Left lobe of liver (tissue), 2 donors: Measurements from ENCODE around the gene TESK1. TPM values are rescaled to one million over a fixed set of nuclear protein-coding genes. Genes with fewer than 3 reads are reported as not detected.
"Not testable (repeated sequence)": the region's sequence is repeated elsewhere in the genome, so short reads cannot be mapped to it uniquely, and the experiment has no call there.

Experiments used
- ATAC-seq: fragments of 200-7000 bp; cut with Tn5 transposase; one replicate; pipeline ENCODE4 v1.9.1; 2020; ENCODE audit warnings: mild to moderate bottlenecking, moderate library complexity
- DNase-seq: peaks from one replicate; pipeline ENCODE4 v3.0.0-alpha.2; 2020; ENCODE audit warnings: low spot score
- total RNA-seq: library from RNA; stranded (reverse); gene quantifications from one replicate; pipeline ENCODE4 v1.2.1, GENCODE V29; 2021
- donor health status: DM: no; HTN: no; CAD: no; lungs with moderate emphysema.
- donor health status: DM: no; HTN: yes; CAD: no.

TESK1 gene
- total RNA-seq, 1 donor from 2014 or later: 15.6 TPM

- DNase-seq: no peak
- no peak for ATAC-seq
These were observed 7.8 kb downstream of the TESK1 start for GRCh38 chr9:35612843-35613242.

- DNase-seq (no peak), ATAC-seq (no peak)
These were observed 11.1 kb downstream of the TESK1 start for GRCh38 chr9:35615981-35616680.

GRCh38 chr9:35616681-35617459 lies 11.8 kb downstream of the TESK1 start:
- DNase-seq (no peak), ATAC-seq (peak; percentile 65)

GRCh38 chr9:35617548-35617947 lies 12.5 kb downstream of the TESK1 start:
- ATAC-seq (no peak), DNase-seq (no peak)

GRCh38 chr9:35618325-35618727 lies 13.3 kb downstream of the TESK1 start, which contains the start of gene CD72:
Gene CD72 (minus strand): TSS chr9:35618413. CDS start chr9:35618303, 110 bp downstream.
- ATAC-seq (peak; percentile 33), DNase-seq (no peak)

- peak; percentile 32 for ATAC-seq
- no peak for DNase-seq
These were observed 14.1 kb downstream of the TESK1 start for GRCh38 chr9:35618854-35619799.

GRCh38 chr9:35619800-35620158 lies 14.7 kb downstream of the TESK1 start:
- ATAC-seq (no peak), DNase-seq (no peak)

GRCh38 chr9:35627575-35627974 lies 22.5 kb downstream of the TESK1 start:
- ATAC-seq: no peak
- DNase-seq: no peak

GRCh38 chr9:35628389-35628991 lies 23.4 kb downstream of the TESK1 start:
- ATAC-seq (no peak), DNase-seq (no peak)

GRCh38 chr9:35629597-35629996 lies 24.5 kb downstream of the TESK1 start:
- ATAC-seq (no peak), DNase-seq (no peak)

GRCh38 chr9:35635730-35636129 lies 30.7 kb downstream of the TESK1 start:
- DNase-seq (no peak), ATAC-seq (no peak)

- DNase-seq (no peak), ATAC-seq (no peak)
These were observed 31.2 kb downstream of the TESK1 start for GRCh38 chr9:35636135-35636876.

GRCh38 chr9:35636877-35637246 lies 31.8 kb downstream of the TESK1 start:
- DNase-seq, ATAC-seq: not testable (repeated sequence)

GRCh38 chr9:35637427-35637955 lies 32.4 kb downstream of the TESK1 start:
- ATAC-seq, DNase-seq: not testable (repeated sequence)

- DNase-seq, ATAC-seq: not testable (repeated sequence)
These were observed 33.7 kb downstream of the TESK1 start for GRCh38 chr9:35638751-35639150.

- ATAC-seq, DNase-seq: not testable (repeated sequence)
These were observed 34.2 kb downstream of the TESK1 start for GRCh38 chr9:35639225-35639624.

- no peak for ATAC-seq
- no peak for DNase-seq
These were observed 34.6 kb downstream of the TESK1 start for GRCh38 chr9:35639631-35640030.

- DNase-seq, ATAC-seq: not testable (repeated sequence)
These were observed 35.4 kb downstream of the TESK1 start for GRCh38 chr9:35640431-35640830.

- DNase-seq, ATAC-seq: not testable (repeated sequence)
These were observed 36.4 kb downstream of the TESK1 start for GRCh38 chr9:35641478-35641877.

- ATAC-seq (no peak), DNase-seq (no peak)
These were observed 38.0 kb downstream of the TESK1 start for GRCh38 chr9:35643046-35643445.
